Muscle layer of colon (tissue), 2 donors: ENCODE data around the gene SEMA4B.
"Not testable (repeated sequence)": the region's sequence is repeated elsewhere in the genome, so short reads cannot be mapped to it uniquely, and the experiment has no call there.

Source experiments
- H3K27ac ChIP-seq: one replicate; pipeline ENCODE4 v1.7.0; 2013; ENCODE audit warnings: low read depth, mild to moderate bottlenecking, low read length, moderate library complexity
- H3K27me3 ChIP-seq, 2 donors: one replicate each; pipeline ENCODE4 v1.7.0; 2013; ENCODE audit warnings: low read length in 2 of 2, mild to moderate bottlenecking in 2 of 2; ENCODE audit not compliant: insufficient read depth in 2 of 2, control insufficient read depth in 1 of 2
- H3K36me3 ChIP-seq: one replicate; pipeline ENCODE4 v1.7.0; 2013; ENCODE audit warnings: mild to moderate bottlenecking, low read length; ENCODE audit not compliant: insufficient read depth
- H3K4me1 ChIP-seq: one replicate; pipeline ENCODE4 v1.7.0; 2013; ENCODE audit warnings: mild to moderate bottlenecking, low read length; ENCODE audit not compliant: insufficient read depth
- H3K4me3 ChIP-seq, 2 donors: one replicate each; pipeline ENCODE4 v1.7.0; 2013; ENCODE audit warnings: low read length in 2 of 2, low read depth in 1 of 2, mild to moderate bottlenecking in 1 of 2, moderate library complexity in 1 of 2
- H3K9ac ChIP-seq: one replicate; pipeline ENCODE4 v1.7.0; 2013; ENCODE audit warnings: low read length
- H3K9me3 ChIP-seq: one replicate; pipeline ENCODE4 v1.7.0; 2013; ENCODE audit warnings: mild to moderate bottlenecking, low read length
- donor health status: abdominal sarcoma.
- donor health status: Adenocarcinoma of cecum.

Gene SEMA4B

GRCh38 chr15:90257776-90258175 lies 56.6 kb downstream of the SEMA4B start:
- Histone ChIP-seq H3K27ac (no peak overlapping the region), H3K36me3 (no peaks in the 10 kb centered on the region), H3K4me1 (no peaks in the 10 kb centered on the region), H3K9ac (no peak overlapping the region), H3K27me3 (no peaks in the 10 kb centered on the region), H3K9me3 (no peaks in the 10 kb centered on the region), H3K4me3 (no peak overlapping the region)

GRCh38 chr15:90259524-90259923 lies 58.4 kb downstream of the SEMA4B start:
- Histone ChIP-seq H3K4me3 (no peak overlapping the region), H3K9me3 (no peaks in the 10 kb centered on the region)

GRCh38 chr15:90260731-90261130 lies 59.6 kb downstream of the SEMA4B start:
- H3K9me3 ChIP-seq, H3K9ac ChIP-seq, H3K27ac ChIP-seq, H3K27me3 ChIP-seq, H3K4me3 ChIP-seq, H3K36me3 ChIP-seq, H3K4me1 ChIP-seq: not testable (repeated sequence)

More at GRCh38 chr15:90259524-90259923, 58.4 kb downstream of the SEMA4B start:
- Histone ChIP-seq H3K4me1 (peaks cover 4% of the 10 kb centered on the region), H3K36me3 (no peaks in the 10 kb centered on the region), H3K27ac (no peak overlapping the region), H3K9ac (no peak overlapping the region), H3K27me3 (no peaks in the 10 kb centered on the region)

DNA sequence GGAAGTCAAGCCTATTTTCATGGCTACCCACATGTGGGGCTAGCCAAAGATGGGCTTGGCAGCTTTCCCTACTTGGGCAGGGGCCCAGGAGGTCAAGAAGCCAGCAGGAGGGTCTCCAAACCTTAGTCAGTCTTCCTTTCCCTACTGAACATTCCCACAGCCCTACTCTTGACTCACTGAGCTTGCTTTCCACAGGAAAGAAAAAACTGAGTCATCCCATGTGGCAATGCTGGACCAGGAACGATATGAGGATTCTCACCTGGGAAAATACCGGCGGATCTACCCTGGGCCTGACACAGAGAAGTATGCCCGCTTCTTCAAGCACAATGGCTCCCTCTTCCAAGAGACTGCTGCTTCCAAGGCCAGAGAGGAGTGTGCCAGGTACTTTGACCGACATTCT lies 60.7 kb downstream of the SEMA4B start:
- Histone ChIP-seq H3K27me3 (no peaks in the 10 kb centered on the region), H3K9ac (no peak overlapping the region), H3K9me3 (no peaks in the 10 kb centered on the region), H3K4me1 (peaks cover 11% of the 10 kb centered on the region), H3K36me3 (no peaks in the 10 kb centered on the region), H3K4me3 (no peak overlapping the region), H3K27ac (no peak overlapping the region)

DNA sequence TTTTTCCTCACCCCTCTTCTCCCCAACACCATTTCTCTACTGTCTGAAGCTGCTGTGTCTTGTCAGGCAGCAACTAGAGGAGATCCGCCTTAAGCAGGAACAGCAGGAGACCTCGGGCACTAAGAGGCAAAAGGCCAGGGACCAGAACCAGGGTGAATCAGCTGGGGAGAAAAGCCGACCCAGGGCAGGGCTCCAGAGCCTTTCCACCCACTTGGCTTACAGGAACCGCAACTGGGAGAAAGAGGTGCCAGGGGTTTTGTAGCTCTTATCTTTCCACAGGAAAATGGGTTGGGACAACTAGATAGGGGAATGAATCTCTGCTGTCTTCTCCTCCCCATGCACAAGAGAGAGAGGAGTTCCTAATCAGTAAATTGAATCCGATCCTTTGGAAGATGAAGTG lies 61.3 kb downstream of the SEMA4B start:
- Histone ChIP-seq H3K27me3 (no peaks in the 10 kb centered on the region), H3K9ac (no peak overlapping the region), H3K4me3 (no peak overlapping the region), H3K36me3 (peaks cover under 1% of the 10 kb centered on the region), H3K4me1 (peaks cover 17% of the 10 kb centered on the region), H3K9me3 (no peaks in the 10 kb centered on the region), H3K27ac (no peak overlapping the region)

GRCh38 chr15:90264671-90265070 lies 63.5 kb downstream of the SEMA4B start:
- peaks cover 9% of the 10 kb centered on the region for H3K36me3 ChIP-seq

DNA sequence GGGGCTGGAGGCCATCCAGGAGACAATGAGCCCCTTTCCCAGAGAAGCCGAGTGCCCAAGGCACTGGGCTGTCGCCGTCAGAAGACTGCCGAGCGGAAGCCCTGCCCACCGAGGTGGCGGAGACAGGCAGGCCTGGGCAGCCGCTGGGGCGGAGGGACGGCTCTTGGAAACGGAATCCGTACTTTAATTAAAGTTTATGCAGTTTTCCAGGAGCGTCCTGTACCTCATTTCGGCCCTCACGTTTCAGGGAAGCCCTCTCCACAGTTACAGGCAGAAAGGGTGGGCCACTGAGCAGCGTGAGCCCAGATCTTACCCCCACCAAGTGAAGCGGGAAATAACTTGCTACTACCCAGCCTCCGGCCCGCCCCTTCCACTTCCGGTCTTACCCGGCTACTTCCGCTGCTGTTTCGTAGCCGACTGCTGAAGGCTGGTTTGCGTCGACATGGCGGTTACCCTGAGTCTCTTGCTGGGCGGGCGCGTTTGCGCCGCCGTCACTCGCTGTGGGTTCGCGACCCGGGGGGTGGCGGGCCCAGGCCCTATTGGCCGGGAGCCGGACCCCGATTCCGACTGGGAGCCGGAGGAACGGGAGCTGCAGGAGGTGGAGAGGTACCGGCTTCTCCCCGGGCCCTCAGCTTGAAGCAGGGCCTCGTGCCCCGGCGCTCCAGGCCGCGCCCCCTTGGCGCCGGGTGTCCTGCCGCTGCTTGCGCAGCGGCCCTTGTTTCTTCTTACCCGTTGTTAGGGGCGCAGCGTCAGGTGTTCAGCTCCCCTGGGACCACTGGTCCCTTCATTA lies 64.3 kb downstream of the SEMA4B start, which contains the start of gene NGRN:
Gene NGRN (plus strand): TSS at position 402 of the 790 bp plus-strand sequence. CDS start 41 bp downstream, at position 443.
- Histone ChIP-seq H3K9ac (peak within 1 kb of the TSS; percentile 83), H3K27ac (peak within 1 kb of the TSS; percentile 94), H3K4me3 (peak within 1 kb of the TSS; percentile 67 to 85), H3K36me3 (peaks cover 17% of the 10 kb centered on the region), H3K27me3 (no peaks in the 10 kb centered on the region), H3K9me3 (no peaks in the 10 kb centered on the region), H3K4me1 (peaks cover 40% of the 10 kb centered on the region)

More at GRCh38 chr15:90264671-90265070, 63.5 kb downstream of the SEMA4B start:
- H3K9ac ChIP-seq: peak overlapping the region; percentile 83
- no peaks in the 10 kb centered on the region for H3K27me3 ChIP-seq
- H3K9me3 ChIP-seq: no peaks in the 10 kb centered on the region
- H3K4me1 ChIP-seq: peaks cover 32% of the 10 kb centered on the region
- H3K4me3 ChIP-seq: peak overlapping the region; percentile 67 to 85
- peak overlapping the region; percentile 94 for H3K27ac ChIP-seq

DNA sequence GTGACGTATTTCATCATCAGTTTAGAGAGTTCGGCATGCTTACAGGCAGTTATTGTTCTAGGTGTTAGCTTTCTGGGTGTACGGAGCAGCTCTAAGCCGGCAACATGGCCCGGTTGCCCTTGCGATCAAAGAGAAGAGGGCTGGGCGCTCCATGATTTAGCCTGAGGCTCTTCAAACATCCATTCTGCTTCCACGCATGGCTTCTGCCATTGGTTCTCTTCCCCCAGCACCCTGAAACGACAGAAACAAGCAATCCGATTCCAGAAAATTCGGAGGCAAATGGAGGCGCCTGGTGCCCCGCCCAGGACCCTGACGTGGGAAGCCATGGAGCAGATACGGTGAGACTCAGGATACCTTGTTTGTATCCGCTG lies 64.9 kb downstream of the SEMA4B start:
- peaks cover 44% of the 10 kb centered on the region for H3K4me1 ChIP-seq

GRCh38 chr15:90266485-90266884 lies 65.4 kb downstream of the SEMA4B start:
- Histone ChIP-seq H3K36me3 (peaks cover 27% of the 10 kb centered on the region), H3K4me1 (peaks cover 44% of the 10 kb centered on the region), H3K9ac (peak overlapping the region; percentile 83), H3K27me3 (no peaks in the 10 kb centered on the region), H3K4me3 (peak overlapping the region; percentile 67 to 85), H3K9me3 (no peaks in the 10 kb centered on the region), H3K27ac (peak overlapping the region; percentile 94)

More for the DNA sequence above, 64.9 kb downstream of the SEMA4B start:
- no peaks in the 10 kb centered on the region for H3K9me3 ChIP-seq
- peak overlapping the region; percentile 67 to 85 for H3K4me3 ChIP-seq
- H3K36me3 ChIP-seq: peaks cover 23% of the 10 kb centered on the region
- H3K27ac ChIP-seq: peak overlapping the region; percentile 94
- H3K9ac ChIP-seq: peak overlapping the region; percentile 83
- H3K27me3 ChIP-seq: no peaks in the 10 kb centered on the region

DNA sequence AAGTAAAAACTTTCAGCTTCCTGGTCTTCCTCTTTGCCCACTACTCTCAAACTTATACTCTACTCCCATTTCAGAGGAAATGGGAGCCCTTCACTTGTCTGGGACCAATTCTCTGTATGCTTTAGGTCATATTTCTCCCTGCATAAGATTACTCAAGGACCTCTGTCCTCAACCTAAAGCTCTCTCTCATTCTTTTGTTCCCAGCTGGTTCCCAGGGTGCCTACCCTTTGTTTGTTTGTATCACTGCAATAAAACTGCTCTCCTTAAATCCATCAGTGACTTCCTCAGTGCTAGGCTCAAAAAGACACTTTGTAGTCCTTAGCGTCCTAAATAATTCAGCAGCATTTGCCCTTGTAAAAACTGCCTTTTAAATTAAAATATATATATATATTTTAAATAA lies 67.3 kb downstream of the SEMA4B start:
- no peak overlapping the region for H3K4me3 ChIP-seq
- no peaks in the 10 kb centered on the region for H3K27me3 ChIP-seq
- no peak overlapping the region for H3K9ac ChIP-seq
- H3K27ac ChIP-seq: no peak overlapping the region
- H3K4me1 ChIP-seq: peaks cover 44% of the 10 kb centered on the region
- H3K36me3 ChIP-seq: peaks cover 41% of the 10 kb centered on the region
- H3K9me3 ChIP-seq: no peaks in the 10 kb centered on the region

GRCh38 chr15:90270502-90271150 lies 69.5 kb downstream of the SEMA4B start:
- H3K4me3 ChIP-seq: no peak overlapping the region
- H3K27ac ChIP-seq: no peak overlapping the region
- no peak overlapping the region for H3K9ac ChIP-seq
- no peaks in the 10 kb centered on the region for H3K9me3 ChIP-seq
- peaks cover 43% of the 10 kb centered on the region for H3K36me3 ChIP-seq
- H3K4me1 ChIP-seq: peaks cover 35% of the 10 kb centered on the region
- no peaks in the 10 kb centered on the region for H3K27me3 ChIP-seq
